ENCODE data around the gene SLAMF9.

SLAMF9 gene

DNA sequence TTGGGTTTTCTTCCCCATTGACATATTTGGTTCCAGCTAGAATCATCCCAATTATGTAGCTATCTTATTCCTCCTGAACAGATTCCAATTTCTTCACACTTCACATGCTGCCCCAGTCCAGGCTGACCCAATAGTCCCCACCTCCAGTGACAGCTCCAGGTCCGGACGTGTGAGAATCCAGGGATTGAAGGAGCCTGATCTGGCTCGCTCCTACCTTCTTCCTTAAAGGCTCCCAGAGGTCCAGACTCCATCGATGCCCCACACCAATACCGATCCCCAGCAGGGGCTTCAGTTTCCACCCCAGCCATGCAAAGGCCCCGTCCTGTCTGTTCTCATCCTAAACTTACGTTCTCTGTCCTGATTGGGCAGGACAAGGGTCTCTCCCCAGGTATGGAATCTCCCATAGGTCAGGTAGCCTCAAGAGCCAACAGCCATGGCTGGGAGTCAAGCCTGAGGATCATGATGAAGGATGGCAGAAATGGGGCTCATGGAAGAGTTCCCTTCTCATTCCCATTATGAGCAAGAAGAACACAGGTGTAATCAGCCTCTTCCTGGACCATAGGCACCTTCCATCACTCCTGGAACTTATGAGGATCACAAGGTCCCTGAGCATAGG lies 20.4 kb upstream of the SLAMF9 start:
- DNase-seq (ENCODE audit: low read depth) = no peak

DNA sequence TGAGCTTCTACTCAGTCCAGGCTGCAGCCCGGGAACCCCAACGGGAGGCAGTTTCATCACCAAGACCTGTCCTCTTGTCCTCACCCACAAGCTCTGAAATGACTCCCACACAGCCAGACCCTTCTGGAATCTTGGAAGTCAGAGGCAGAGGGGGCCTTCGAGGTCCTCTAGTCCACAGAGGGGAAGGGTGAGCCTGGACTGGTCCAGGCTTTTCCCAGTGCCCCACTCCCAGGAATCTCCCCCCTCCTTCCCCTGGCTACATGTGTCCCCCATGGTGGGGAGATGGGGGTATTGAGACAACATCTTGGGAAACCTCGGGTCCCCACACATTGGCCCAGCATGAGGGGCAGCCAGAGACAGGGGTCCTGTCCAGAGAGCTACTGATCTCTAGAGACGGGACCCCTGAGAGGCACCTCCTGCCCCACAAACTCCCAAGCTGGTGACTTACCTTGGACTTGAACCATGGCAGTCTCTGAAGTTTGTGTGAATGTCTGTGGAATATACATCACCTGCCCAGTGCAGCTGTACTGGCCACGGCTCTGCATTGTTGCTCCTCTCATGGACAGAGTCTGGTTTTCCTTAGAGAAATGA lies 19.4 kb upstream of the SLAMF9 start:
- DNase-seq (ENCODE audit: low read depth) = no peak

DNA sequence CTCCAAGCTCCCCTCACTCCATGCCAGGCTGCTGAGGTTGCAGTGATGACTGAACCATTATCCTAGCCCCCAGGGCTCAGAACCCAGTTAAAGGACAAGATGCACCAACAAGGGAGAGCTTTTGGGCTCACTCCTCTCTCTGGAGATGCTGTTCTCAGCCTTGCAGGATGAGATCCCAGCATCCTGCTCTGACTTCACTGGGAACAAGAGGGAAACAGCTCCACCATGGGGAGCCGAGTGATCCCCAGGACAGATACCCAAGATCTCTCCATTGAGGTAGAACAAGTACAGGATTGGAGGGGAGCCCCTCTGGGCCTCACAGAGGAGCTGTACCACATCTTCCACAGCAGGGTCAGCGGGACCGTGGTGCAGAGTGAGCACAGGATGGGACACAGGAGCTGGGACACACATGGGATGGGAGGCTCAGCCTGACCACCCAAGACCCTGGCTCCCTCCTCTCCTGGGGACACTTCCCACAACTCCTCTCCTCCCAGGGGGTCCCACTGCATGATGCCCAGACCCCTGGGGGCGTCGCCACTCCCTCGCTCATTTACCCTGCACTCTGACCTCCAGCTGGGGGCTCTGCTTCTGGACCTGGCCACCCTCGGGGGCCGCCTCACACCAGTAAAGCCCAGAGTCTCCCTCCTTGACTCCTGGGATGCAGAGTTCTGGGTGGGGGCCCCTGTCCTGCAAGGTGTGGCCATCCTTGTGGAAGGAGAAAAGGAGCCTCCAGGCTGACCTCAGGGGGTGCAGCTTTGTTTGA lies 18.6 kb upstream of the SLAMF9 start:
- no peak for DNase-seq (ENCODE audit: low read depth)

DNA sequence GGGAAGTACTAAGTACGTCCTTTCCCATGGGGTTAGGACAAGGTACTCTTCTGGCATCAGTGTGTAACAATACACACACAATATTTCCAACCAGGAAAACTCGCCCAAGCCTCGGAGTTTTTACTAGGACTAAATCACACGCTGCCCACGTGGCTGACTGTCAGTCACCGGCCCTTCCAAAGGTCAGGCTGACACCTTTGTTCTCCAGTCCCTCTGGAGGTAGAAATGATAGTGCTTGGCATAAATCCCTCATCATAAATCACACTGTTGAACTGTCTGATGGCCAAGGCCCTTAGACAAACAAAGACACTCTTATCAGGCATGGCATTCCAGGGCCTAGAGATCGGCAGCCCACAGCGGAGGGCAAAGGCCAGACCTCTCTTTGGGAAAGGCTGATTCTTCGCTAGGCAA lies 16.9 kb upstream of the SLAMF9 start:
- DNase-seq (ENCODE audit: low read depth) = no peak

DNA sequence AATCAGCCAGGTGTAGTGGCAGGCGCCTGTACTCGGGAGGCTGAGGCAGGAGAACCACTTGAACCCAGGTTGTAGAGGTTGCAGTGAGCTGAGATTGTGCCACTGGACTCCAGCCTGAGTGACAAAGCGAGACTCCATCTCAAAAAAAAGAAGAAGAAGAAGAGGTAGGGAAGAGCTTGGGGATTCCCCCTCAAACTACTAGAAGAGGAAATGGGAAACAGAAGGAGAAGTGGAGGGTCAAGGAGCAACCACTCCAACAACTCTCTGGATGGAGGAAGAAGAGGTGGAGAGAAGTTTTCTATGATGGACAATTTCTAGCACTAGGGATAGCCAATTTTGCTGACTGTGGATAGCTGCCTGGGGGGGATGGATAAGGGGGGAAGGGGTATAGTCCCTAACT lies 14.9 kb upstream of the SLAMF9 start:
- no peak for DNase-seq (ENCODE audit: low read depth)

DNA sequence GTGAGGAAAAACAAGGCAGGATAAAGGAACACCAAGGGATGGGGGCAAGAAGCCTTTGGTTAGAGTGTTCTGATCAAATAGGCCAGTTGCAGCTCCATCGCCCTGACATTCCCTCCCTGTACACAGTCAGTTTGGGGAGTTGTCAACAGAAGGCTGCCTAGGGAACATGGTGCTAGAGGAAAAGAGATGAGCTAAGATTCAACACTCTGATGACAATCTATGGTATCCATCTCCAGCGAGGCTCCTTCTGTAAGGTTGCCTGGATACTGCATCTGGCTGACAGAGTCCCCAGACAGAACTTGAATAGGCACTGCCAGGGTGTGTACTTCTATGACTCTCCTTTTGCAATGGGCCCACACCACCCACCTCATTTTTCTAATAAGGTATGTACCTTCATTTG lies 11.2 kb upstream of the SLAMF9 start:
- no peak for DNase-seq (ENCODE audit: low read depth)

DNA sequence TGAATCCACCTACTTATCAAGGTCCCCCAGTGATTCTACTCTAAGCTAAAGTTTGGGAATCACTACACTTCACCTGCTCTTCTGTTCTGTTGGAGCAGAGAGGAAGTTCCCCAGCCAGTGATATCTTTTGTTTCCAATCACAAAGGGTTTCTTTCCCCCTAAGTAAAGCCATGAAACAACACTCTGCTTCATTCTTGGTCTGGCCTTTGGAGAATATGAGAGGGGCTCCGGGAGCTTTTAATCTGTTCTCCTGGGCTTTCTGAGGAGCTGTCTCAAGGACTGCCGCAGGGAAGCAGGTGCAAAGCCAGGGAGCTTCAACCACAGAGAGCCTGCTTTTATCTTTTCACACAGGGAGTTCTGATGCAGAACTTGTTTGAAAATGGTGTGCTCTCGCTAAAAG lies 10.1 kb upstream of the SLAMF9 start:
- DNase-seq (ENCODE audit: low read depth) = no peak

DNA sequence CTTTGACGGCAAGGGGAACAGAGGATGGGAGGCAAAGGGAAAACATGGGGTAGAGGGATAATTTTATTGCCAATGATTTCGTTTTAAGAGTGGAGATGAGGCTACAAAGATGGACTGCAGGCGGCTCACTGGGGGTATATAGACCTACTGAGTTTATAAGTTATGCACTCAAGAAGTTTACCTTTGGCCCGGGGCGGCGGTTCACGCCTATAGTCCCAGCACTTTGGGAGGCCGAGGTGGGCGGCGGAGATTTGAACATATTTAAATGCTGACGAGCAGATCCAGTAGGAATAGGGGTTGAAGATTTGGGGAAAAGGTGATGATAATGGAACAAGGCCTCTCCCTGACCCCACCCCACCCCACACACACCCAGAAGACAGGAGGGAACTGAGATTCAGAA lies 8.1 kb upstream of the SLAMF9 start:
- DNase-seq (ENCODE audit: low read depth) = no peak

DNA sequence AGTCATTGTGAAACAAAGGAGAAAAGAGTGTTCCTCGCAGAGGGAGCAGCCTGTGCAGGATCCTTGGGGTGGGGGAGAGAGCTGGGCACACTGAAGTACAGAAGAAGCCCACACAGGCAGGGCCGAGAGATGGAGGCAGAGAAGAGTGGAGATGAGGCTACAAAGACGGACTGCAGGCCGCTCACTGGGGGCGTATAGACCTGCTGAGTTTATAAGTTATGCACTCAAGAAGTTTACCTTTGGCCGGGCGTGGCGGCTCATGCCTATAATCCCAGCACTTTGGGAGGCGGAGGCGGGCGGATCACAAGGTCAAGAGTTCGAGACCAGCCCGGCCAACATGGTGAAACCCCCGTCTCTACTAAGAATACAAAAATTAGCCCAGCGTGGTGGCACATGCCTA lies 7.6 kb upstream of the SLAMF9 start:
- no peak for DNase-seq (ENCODE audit: low read depth)

DNA sequence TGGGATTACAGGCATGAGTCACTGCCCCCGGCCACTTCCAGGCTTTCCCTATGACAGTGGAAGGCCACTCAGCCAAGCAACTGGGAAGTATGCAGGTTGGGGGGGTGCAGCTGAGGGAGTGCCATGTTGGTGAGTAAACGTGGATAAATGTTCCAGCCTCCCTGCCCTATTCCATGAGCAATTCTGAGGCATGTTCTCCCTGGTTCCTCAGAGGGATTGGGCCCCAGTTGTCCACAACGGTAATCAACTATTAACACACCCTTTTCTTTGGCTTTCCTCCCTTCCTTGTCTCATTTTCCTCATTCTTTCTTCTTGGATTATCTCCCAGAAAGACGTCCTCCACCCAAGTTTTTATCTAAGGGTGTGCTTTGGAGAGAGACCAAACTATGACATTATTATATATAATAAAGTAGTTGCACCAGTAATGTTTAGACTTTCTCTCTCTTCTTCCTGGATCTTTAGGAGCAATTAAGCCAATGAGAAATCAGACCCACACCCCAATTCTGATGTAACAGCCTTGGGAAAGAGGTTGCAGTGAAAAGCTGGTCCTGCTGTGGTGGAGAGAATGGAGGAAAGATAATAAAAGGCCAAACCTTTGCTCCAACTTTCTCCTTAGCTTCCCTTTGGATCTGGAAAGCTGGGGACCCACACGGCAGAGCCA lies 6.8 kb upstream of the SLAMF9 start:
- no peak for DNase-seq (ENCODE audit: low read depth)

DNA sequence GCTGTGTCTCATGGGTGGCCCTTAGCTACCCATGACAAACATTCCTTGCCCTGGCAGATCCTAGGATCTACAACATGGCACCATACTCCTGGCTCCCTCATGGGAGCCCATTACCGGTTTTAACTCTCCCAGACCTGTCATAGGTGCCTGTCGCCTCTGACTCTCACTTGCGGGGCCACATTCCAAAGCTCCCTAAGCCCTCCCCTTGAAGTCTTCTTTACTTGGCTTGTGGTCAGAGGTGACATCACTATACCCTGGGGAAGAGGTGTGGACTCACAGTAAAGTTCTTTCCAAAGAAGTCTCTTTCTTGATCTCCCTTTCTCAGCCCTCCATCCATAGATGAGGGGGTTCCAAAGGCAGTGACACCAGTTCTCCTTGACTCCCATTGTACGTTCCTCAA lies 5.4 kb upstream of the SLAMF9 start:
- DNase-seq (ENCODE audit: low read depth) = no peak

DNA sequence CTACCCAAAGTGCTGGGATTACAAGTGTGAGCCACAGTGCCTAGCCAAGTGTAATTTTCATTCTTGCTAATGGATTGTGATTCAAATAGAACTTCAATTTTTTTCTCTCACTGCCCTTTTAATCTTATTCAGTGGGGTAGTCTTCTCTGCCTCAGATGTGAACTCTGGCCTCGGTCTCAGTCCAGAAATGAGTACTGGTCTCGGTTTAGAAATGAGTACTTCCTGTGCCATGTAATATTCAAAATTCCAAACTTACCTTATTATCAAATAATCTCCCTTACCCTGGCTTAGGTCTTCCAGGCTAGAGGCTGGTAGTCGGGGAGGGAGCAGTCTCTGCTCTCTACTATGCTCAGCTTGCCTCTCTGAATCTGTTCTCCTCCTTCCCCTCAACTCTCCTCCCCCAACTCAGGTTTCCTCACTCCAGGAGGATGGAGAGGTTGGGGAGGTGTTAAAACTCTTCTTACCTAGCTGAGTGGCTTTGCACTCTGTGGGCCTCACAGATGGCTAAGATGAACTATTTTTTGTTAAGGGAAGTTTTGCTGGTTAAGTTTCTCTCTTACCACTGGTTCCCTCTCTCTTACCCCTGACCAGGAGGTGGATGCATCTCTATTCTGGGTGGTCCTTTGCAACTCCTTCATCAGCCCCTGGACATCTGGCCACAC lies 4.8 kb upstream of the SLAMF9 start:
- no peak for DNase-seq (ENCODE audit: low read depth)

DNA sequence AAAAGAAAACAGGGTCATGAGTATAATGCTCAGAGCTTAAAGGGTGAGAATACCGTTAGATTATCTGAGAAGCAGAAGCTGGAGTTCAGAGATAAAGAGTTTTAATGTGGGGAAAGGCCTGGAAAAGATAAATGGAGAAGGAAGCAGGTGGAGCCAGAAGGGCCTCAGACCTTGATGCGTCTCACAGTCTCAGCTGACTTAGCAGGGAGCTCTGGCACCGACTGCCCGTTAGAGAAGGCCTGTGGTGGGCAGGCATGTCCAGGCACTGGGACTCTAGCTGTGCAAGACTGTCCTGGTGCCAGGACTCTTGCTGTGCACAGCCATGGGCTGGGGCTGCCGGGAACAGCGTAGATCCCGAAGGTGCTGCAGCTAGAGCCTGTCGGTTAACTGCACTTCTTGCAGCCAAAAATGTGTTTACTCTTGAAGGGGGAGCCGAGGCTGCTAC lies 3.8 kb upstream of the SLAMF9 start:
- no peak for DNase-seq (ENCODE audit: low read depth)

DNA sequence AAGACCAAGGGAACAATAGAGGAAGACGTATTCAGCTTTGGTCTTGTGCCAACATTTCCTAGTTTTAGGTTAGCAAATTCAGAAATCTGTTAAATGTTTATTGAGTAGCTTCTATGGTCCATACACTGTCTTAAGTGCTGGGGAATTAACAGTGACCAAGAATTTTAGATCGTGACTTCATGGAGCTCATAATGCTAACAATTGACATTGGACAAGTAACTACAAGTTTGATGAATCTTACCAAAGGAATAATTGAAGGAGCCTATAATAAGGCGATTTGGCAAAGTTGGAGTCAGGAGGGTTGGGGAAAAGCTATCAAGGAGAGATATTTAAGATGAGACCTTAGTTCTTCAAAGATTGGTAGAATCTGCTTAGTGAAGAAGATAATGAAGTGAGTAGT lies 1.4 kb upstream of the SLAMF9 start:
- no peak for DNase-seq (ENCODE audit: low read depth)

DNA sequence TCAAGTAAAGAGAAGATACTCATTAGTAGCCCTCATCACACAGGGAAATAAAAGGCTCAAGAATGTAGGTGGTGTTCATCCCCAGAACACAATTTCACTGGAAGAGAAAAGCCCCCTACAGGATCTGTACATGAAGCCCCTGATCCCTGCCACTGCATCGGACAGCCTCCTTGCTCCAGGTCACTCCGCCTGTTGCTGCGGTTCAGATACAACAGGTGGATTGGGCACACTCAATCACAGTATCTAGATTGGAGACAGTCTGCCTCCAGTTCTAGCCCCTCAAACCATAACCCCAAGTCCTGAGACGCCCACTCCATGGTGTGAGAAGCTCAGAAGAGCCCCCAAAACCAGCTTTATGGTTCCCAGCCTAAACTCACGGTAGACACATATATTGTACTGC lies 1.1 kb downstream of the SLAMF9 start:
- no peak for DNase-seq (ENCODE audit: low read depth)

DNA sequence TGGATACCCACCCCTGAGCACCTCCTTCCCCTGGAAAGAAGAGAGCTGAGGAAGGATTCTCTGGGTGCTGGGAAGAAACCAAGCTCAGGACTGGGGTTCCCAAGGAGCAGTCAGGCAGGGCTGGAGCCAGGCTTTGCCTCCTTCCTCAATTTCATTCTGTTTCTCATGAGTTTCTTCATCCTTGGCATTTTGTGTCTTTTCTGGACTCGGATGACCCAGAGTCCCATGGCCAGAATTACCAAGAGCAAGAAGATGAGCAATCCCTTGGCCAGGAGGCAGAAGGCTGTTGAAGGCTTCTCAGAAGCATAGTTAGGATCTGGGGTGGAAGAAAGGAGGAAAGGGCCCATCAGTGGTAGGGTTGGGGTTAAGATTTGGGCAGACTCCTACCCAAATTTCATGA lies 2.5 kb downstream of the SLAMF9 start:
- DNase-seq (ENCODE audit: low read depth) = no peak

DNA sequence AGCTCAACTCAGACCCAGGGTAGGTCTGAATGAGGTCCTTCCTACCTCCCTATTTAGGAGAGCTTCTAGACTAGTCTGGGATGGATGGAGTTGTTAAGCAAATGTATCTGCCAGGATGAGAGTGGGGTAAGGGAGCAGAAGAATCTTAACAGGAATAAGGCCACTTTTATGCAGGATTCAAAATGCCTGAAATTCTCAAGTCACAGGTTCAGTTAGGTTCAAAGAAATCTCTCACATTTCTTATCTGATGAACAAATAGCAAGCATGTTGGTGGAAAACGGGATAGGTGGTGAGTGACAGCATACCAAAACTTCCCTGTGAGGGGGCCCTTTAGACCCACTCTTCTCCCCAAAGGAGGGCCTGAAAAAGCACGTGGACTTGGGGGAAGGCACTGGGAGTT lies 3.0 kb downstream of the SLAMF9 start:
- DNase-seq (ENCODE audit: low read depth) = no peak

DNA sequence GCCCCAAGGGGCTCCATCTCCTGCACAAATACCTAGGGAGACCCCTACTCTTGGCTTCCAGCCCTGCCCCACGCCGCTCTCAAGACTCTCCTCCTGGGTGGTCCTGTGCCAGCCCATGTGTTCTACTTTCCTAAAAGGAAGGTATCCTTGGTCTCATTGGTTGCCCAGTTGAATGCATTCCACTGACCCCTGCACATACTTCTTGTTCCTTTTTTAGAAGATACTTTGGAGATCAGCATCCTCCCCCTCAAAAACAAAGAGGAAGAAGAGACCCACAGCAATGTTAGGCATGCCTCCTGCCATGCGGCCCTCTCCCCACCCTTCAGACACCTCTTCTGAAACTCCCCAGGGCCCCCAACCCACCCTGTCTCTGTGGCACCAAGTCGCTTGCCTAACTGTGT lies 4.1 kb downstream of the SLAMF9 start:
- no peak for DNase-seq (ENCODE audit: low read depth)

DNA sequence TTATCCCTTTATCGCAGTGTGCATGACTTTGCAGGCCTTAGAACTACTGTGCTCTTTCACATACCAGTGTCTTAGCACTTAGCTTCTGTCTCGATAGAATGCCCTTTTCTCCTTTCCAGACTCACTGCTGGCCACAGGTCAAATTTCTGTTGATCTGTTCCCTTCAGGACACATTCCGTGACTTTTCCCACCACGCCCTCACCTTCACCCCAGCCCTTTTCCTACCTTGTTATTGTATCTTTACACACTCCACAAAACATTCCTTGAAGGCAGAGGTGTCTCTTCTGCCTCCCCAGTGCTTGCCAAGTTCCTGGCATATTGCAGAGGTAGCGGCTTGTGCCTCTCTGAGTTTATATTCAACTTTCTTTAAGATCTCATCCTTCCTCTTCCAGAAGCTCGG lies 4.9 kb downstream of the SLAMF9 start:
- DNase-seq (ENCODE audit: low read depth) = no peak

DNA sequence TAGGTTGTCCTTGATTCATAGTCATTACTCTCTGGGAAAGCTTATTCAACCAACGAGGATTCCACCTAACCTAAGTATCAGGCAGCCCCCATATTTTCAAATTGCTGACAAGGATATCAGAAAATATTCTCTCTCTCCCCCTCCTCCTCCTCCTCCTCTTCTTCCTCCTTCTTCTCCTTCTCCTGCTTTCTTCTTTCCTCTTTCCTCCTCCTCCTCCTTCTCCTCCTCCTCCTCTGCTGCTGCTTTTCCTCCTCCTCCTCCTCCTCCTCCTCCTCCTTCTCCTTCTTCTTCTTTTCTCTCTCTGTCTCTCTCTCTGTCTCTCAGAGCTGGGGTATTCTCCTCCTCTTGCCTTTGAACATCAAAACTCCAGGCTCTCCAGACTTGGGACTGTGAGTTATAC lies 6.1 kb downstream of the SLAMF9 start:
- no peak for DNase-seq (ENCODE audit: low read depth)

DNA sequence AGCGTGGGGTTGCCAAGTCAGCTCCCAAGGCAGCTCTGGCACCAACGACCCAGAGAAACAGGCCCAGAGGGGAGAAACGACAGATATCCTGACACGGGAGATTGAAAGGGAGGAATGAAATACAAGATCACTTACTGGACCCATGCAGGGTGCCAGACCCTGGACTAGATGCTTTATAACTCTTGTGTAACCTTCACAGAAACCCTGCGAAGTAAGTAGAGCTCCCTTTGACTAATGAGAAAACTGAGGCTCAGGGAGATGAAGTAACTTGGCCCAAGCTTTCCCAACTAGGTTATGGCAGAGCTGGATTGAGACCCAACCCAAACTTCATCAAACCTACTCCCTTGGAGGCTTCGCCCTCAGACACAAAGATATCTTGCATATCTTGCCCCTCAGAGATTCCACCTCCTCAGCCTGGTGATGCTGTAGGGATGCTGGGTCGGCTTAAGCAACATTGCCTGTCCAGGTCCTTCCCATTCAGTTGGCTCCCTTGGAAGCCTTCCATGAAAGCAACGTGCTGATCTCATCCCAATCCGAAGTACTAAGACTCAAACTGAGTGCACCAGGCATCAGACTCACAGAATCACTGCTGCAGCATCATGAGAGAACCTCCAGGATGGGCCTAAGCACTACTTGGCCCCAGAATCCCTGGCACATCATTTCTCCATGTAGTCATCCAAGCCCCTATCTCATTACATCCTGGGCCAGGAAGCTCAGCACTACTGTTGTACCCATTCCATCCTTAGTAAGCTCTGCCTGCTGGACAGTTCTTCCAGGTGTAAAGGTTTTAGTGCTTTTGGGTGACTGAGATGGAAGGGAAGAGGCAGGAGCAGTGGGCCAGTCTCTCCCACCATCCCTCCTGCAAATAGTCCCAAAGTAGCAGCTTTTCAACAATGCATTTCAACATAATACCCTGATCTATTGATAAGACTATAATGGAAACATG lies 7.5 kb downstream of the SLAMF9 start:
- DNase-seq (ENCODE audit: low read depth) = no peak

All from stimulated activated CD8-positive, alpha-beta memory T cell treated with anti-CD3 and anti-CD28 coated beads, Interleukin-7, amount 100 ng/mL, for 24 hours (primary cell).